GM21717 (cell line): Measurements from ENCODE around the gene CELA3B.
"Not testable (repeated sequence)": the region's sequence is repeated elsewhere in the genome, so short reads cannot be mapped to it uniquely, and the experiment has no call there.

Source experiments
- ATAC-seq: cut with Tn5 transposase; IDR thresholded peaks from one replicate; pipeline ENCODE4 v1.9.1; 2021; ENCODE audit warnings: mild to moderate bottlenecking, moderate library complexity; ENCODE audit not compliant: unreplicated experiment

CELA3B gene

DNA sequence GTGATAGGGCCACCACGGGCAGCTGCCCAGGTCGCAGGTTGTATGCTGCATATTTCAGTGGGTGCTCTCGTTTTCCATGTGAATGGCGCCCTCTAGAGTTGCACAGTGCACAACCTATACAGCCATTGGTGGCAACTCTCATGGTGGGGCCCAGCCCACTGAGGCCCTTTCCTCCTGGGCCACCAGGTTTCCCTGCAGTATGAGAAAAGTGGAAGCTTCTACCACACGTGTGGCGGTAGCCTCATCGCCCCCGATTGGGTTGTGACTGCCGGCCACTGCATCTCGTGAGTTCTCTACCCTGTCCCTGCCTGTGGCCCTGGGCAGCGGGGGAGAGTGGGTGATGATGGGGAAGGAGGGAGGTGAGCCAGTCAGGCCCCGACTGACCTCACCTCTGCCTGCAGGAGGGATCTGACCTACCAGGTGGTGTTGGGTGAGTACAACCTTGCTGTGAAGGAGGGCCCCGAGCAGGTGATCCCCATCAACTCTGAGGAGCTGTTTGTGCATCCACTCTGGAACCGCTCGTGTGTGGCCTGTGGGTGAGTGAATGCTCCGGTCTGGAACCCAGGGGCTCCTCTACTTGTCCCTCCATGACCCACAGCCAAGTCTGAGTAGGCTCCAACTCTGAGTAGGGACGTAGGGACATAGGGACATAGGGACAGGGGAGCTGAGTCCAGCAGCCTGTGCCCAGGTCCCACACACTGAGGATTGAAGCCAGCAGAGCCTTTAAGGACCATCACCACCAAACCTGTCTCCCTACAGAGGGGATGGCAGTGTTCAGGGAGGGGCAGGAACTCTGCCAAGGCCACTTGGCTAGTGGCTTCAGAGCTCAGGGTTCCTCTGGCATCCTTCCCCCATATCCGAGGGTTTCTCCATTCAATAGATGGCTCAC, 28.7 kb downstream of the CELA3B start:
- ATAC-seq, result not testable (repeated sequence)

DNA sequence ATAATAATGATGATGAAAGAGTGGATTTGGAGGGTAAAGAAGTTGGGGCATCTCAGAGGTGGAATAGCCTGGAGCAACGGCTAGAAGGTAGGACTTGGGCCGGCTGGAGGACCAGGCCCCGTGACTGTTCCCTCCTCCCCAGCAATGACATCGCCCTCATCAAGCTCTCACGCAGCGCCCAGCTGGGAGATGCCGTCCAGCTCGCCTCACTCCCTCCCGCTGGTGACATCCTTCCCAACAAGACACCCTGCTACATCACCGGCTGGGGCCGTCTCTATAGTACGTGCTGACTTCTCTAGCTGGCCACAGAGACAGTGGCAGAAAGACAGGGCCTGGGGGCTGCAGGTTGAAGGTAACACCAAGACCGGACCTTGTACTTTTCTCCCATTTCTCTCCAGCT, 29.9 kb downstream of the CELA3B start:
- ATAC-seq, result not testable (repeated sequence)

DNA sequence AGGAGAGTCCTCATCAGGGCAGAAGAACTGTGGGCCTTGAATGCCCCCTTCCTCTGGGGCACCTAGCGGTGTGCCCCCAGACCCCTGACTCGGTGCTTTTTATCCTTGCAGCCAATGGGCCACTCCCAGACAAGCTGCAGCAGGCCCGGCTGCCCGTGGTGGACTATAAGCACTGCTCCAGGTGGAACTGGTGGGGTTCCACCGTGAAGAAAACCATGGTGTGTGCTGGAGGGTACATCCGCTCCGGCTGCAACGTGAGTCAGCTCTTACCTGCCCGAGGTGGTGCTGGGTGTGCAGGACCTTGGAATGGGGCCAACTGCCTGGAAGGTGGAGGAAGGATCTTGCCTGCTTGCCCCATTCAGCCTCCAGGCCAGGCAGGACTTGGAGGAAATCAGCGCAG, 30.4 kb downstream of the CELA3B start:
- not testable (repeated sequence) for ATAC-seq

DNA sequence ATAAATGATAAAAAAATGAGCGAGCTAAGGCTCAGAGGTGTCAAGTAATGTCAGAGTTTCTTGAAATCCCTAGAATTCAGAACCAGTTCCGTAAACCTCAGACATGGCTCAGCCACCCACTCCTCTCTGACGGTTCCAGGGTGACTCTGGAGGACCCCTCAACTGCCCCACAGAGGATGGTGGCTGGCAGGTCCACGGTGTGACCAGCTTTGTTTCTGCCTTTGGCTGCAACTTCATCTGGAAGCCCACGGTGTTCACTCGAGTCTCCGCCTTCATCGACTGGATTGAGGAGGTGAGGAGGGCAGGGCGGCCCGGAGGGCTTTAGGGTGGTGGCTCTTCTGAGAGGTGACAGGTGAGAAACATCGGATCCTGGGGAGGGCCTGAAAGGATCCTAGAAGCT, 32.7 kb downstream of the CELA3B start:
- not testable (repeated sequence) for ATAC-seq

DNA sequence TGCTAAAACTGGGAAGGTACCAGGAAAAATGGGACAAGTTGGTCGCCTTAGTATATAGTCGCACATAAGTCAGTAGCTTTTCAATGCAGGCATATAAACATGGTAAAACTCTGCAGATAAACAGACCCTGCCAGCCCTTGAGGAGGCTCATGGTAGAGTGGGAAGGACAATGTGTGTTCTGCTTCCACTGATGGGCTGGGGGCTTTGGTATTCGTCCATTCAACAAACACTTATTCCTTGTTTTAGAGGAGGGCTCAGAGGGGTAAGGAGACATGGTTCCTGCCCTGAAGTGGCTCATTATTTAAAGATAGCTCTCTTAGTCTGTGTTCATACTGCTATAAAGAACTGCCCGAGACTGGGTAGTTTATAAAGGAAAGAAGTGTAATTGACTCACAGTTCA, 35.9 kb downstream of the CELA3B start:
- not testable (repeated sequence) for ATAC-seq

DNA sequence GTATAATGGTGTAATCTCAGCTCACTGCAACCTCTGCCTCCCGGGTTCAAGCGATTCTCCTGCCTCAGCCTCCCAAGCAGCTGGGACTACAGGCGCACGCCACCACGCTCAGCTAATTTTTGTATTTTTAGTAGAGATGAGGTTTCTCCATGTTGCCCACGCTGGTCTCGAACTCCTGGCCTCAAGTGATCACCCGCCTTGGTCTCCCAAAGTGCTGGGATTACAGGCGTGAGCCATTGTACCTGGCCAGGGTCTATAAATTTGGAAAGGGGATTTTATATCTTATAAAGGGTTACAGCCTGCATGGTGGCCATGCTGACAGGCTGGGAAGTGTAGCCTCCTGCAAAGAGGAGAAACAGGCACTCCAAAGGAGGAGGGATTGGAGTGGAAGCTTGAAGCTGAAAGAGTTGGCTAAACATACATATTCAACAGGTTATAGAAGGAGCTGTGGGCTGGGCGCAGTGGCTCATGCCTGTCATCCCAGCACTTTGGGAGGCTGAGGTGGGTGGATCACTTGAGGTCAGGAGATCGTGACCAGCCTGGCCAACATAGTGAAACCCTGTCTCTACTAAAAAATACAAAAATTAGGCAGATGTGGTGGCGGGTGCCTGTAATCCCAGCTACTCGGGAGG, 37.9 kb downstream of the CELA3B start:
- ATAC-seq, result not testable (repeated sequence)

DNA sequence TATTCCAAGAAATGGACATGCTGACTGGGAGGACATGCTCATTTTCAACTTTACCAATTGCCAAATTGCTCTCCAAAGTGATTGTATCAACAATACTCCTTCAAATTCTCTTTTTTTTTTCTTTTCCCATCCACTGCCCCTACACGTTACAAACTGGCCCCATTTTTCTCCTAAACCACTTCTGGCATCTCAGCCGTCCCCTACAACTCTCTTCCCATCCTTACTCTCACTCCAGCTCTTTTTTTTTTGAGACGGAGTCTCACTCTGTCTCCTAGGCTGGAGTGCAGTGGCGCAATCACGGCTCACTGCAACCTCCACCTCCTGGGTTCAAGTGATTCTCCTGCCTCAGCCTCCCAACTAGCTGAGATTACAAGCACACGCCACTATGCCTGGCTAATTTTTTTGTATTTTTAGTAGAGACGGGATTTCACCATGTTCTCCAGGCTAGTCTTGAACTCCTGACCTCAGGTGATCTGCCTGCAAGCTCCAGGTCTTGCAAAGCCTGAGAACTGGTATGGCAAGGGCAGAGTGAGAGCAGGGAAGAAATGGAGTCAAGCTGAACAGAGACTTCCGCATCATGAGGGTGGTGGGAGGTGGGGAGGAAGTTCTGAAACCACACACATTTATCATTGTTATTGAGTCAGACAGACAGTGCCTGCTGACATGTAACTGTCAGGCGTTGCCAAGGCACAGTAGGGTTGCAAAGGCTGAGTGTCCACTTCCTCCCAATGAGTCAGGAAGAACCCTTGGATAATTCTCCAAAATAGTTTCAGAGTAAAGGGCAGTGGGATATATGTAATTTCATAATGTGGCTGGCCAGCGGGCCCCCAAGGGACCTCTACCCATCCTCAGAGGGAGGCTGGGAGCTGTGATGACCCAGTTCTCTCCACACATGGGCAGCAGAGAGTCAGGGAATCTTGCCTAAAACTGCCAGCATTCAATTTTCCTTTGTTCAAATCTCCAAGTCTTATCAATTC, 42.0 kb downstream of the CELA3B start:
- ATAC-seq, result peak; percentile 57

DNA sequence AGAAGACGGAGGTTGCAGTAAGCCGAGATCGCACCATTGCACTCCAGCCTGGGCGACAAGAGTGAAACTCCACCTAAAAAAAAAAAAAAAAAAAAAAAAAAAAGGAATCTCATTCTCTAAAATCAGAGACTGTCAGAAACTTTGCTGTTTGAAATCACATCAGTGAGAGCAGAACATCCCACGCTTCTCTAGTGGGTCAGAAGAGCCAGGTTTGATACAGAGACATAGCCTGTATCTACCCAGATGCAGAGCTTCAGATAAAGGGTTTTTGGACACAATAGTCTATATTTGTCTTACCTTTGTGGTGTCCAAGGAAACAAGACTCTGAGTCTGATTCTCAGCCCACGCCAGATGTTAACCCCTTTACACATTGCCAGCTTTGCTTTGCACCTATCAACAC, 44.2 kb downstream of the CELA3B start:
- ATAC-seq, result no peak

DNA sequence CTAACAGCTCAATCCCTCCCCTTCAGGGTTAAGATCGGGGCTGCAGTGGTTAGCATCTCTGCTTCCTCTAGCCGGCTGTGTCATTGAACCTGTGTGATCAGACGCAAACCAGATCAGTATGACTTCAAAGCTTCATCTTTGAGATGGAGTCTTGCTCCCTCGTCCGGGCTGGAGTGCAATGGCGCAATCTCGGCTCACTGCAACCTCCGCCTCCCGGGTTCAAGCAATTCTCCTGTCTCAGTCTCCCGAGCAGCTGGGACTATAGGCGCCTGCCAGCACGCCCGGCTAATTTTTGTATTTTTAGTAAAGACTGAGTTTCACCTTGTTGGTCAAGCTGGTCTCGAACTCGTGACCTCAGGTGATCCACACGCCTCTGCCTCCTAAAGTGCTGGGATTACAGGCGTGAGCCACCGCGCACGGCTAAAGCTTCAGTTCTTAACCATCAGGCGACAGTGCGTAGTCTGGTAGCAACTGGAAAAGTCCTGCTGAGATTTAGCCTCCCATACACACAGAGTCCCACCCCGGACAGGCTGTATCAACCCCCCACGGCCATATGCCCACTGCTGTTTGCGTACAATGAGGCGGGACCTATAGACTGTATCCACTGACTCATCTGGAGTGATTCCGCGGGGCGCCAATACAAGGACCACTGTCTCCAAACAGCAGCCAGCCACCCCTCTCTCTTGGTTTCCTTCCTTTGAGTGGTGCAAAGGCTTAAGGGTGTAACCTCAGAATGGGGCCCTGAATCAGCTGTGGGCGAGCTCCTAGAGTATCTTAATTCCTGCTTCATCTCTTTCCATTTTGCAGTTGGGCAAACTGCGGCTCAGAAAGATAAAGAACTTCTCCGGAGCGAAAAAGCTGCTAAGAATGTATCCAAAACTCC, 47.9 kb downstream of the CELA3B start:
- ATAC-seq, result peak; percentile 40

DNA sequence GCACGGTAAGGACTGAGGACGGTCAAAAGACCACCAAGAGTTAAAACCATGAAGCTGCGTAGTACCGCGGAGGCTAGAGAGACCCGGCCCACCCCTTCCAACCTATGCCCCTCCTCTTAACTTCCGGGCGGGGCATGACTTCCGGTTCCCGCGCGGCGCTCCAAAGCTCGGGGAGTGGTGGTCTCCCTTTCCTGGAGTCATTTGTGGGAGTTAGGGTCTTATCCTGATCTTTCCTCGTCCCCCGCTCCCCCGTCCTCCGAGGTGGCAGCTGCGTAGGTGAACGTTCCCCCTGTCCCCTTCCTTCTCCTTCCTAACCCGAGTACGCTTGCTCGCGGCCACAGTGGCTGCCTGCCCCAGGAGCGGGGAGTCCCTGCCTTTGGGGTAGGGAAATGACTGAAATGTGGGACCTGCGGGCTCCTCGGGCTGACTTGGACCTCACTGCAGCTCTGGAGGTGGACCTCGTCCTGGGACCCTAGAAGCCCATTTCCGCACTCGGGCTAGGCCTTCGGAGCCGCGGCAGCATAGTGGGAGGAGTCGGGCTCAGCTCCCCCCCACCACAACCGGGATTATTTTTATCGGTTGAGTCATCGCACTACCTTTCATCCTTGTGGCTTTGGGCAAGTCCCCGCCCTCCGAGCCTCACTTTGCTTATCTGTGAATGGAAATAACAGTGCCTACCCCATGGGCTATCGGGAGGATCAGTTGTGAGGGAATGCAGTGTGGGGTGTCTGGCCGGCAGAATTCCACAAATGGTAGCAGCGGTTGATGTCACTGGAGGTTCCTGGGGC, 48.7 kb downstream of the CELA3B start:
- peak; percentile 62 for ATAC-seq

DNA sequence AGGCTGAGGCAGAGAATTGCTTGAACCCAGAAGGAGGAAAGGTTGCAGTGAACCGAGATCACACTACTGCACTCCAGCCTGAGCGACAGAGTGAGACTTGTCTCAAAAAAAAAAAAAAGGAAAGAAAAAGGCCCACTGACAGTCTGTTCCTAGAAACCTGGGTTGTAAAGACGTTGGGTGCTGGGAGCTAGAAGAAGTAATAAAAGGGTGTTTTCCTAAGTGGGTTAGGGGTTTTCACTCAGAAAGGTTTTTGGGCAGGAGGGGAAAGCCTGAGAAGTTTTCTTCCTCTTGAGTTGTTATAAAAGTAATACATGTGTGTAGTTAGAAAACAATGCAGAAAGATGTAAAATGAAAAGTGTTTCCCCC, 50.1 kb downstream of the CELA3B start:
- no peak for ATAC-seq

DNA sequence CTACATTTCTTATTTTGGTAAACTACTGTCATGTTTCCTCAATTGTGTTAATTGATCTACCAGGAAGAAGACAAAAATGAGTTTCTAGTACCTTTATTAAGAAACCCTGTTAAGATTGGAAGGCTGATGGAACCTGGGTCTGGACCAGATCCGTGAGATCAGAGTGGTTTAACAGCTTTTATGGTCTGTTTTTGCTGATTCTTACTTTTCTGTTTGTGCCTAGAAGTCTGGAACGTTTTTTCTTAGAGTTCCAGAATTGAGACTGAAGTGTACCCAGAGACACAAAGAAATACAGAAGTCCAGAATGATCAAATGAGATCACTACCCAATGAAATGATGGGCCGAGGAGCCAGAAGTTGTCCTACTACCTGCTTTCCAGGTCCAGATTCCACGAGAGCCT, 53.2 kb downstream of the CELA3B start:
- no peak for ATAC-seq

DNA sequence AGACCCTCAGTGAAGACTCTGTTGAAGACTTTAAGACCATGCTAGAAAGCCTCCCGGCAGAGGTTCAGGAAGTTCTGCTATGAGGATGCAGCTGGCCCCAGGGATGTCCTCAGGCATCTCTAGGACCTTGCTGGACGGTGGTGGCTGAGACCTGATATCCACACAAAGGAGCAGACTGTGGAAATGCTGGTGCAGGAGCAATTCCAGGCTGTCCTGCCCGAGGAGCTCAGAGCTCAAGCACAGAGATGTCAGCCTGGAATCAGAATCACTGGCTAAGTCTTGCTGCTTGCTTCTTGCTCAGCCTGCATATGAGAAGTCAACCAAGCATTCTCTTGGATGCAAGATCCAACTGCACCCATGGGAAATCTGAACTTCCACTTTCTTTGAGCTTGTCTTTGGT, 53.7 kb downstream of the CELA3B start:
- ATAC-seq, result no peak

DNA sequence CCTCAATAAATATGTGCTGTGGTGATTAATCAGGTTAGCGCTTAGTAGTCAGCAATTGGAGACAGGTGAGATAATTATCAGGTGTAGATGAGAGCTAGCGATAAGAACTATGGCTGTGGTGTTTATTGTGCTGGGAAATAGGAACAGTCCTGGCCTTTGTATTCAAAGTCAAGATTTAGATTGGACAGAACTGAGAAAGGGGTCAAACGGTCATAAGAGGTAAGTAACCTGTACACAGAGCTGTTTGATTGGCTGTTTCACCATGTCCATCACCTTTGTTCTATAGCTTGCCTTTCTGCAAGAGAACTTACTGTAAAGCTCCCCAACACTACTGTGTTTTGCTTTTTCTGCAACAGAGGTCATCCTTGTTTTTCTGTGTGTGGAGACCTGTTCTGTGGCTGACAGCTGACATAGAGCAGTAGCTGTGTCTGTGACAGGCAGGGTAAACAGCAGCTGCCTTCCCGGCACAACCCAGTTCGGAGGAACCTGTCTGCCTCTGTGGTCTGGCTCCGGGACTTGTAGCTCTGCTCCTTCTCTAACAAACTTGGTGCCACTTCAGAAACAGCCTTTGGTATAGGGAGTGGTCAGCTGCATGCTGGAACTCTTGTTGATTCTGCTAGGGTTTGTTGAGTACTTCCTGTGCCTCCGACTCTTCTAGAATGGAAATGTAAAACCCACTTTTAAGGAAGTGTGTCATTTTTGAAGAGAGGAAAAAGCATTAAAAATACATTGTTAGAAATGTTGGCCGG, 54.6 kb downstream of the CELA3B start:
- no peak for ATAC-seq

DNA sequence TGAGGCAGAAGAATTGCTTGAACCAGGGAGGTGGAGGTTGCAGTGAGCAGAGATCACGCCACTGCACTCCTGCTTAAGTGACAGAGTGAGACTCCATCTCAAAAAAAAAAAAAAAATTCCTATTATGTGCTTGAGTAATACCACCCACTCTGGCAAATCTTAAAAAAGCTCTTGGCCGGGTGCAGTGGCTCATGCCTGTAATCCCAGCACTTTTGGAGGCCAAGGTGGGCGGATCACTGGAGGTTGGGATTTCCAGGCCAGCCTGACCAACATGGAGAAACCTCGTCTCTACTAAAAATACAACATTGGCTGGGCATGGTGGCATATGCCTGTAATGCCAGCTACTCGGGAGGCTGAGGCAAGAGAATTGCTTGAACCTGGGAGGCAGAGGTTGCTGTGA, 58.0 kb downstream of the CELA3B start:
- not testable (repeated sequence) for ATAC-seq

DNA sequence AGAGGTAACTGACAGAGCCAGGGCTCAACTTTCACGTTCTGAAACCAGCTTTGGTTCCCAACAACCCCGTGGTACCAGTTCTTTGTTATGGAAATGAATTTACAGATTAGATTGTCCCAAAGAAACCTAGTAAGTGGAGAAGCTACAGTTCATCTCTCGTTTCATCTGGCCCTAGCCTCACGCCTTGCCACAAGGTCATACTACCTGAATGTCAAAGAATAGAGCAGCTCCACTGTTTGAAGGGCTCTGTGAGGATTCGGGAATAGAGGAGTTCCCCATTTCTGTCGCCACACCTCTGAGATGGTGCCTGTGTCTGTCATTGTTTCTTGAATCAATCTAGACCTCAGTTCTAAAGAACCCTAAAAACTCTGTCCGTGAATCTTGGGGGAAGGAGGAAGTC, 60.7 kb downstream of the CELA3B start:
- ATAC-seq, result no peak

DNA sequence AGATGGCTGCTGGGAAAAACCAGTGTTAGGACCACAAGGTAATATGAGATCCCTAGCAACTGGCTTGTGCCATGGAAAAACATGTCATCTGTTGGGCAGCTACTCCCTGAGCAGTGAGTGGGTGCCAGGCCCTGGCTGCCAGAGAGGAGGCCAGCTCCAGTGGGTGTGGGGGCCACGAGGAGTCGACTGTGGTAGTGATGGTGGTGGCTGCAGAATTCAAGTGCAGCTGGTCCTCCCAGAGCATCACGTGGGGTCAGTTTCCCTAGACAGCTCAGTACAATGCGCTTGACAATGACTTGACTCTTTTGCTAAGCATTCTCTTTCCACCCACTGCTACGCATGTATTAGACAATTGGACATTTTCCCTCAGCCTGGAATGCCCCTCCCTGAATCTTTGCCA, 61.2 kb downstream of the CELA3B start:
- ATAC-seq, result no peak
